H1 (cell line): ENCODE data around the gene PSMD3. TPM values are rescaled to one million over a fixed set of nuclear protein-coding genes. Genes with fewer than 3 reads are reported as not detected.

Experiments used
- CHD7 ChIP-seq: fragments of 300-600 bp; sonication (generic); IDR thresholded peaks from 2 replicates; pipeline ENCODE4 v1.7.1; 2012; ENCODE audit warnings: low read length, moderate library complexity, mild to moderate bottlenecking, inconsistent platforms; ENCODE audit not compliant: insufficient replicate concordance
- CTCF ChIP-seq, 3 experiments: IDR thresholded peaks; 1 replicate in 2 of 3; 2 replicates in 1 of 3; pipeline versions ENCODE4 v1.5.1 to v1.6.1; 2011; ENCODE audit warnings: low read length in 3 of 3, mild to moderate bottlenecking in 3 of 3, inconsistent platforms in 2 of 3, low read depth in 1 of 3, moderate library complexity in 1 of 3; ENCODE audit not compliant: insufficient read depth in 1 of 3; ENCODE audit errors: control extremely low read depth in 1 of 3
- E2F6 ChIP-seq: IDR thresholded peaks from 2 replicates; pipeline ENCODE4 v1.6.1; 2012; ENCODE audit warnings: inconsistent platforms
- EZH2 ChIP-seq: fragments of 200-600 bp; sonication (generic); IDR thresholded peaks from 2 replicates; pipeline ENCODE4 v1.7.1; 2012; ENCODE audit warnings: low read depth, mild to moderate bottlenecking, moderate library complexity, low read length, inconsistent platforms; ENCODE audit not compliant: severe bottlenecking
- SAP30 ChIP-seq: fragments of 300-600 bp; sonication (generic); IDR thresholded peaks from 2 replicates; pipeline ENCODE4 v1.7.1; 2012; ENCODE audit warnings: low read length, moderate library complexity, mild to moderate bottlenecking, inconsistent platforms; ENCODE audit not compliant: insufficient read depth, insufficient replicate concordance
- SP4 ChIP-seq: IDR thresholded peaks from 2 replicates; pipeline ENCODE4 v1.6.1; 2012; ENCODE audit warnings: low read length, inconsistent platforms
- USF2 ChIP-seq: IDR thresholded peaks from 2 replicates; pipeline ENCODE4 v1.6.1; 2011; ENCODE audit warnings: low read length, improper control_type of control experiment
- polyA plus RNA-seq, 7 experiments: library from polyadenylated mRNA; depleted of rRNA in 3 of 7; stranded (reverse) in 5 of 7; unstranded in 2 of 7; fragments of >200 nt in 5 of 7; fragments of 200-250 nt in 2 of 7; gene quantifications; 1 replicate in 5 of 7; 2 replicates in 1 of 7; 4 replicates in 1 of 7; pipeline versions ENCODE4 v1.2.1 to v1.2.3, GENCODE V29; 2011 to 2013; ENCODE audit warnings: missing spikeins in 2 of 7, mixed read lengths in 2 of 7
- total RNA-seq: library from RNA; stranded (reverse); fragmentation: NEBNext Ultra II Directional; extraction: Animal tissue kit (Norgen Biotek cat#: 25700); gene quantifications from 2 replicates; pipeline ENCODE4 v1.2.1, GENCODE V29; 2021

The PSMD3 gene
- total and polyA plus RNA-seq, 2 of the 8 experiments (the other 6 are each of a cell fraction or from before 2014, with no cell fraction given): 151 to 198 TPM

- TF ChIP-seq CHD7 (no peak), SAP30 (no peak), E2F6 (no peak), EZH2 (no peak), USF2 (no peak), CTCF (IDR thresholded peaks at IDR 0.05; ENCODE audit: control extremely low read depth in 1 of 3, insufficient read depth in 1 of 3, low read depth in 1 of 3, low read length in 3 of 3) (no peak), SP4 (no peak)
These were observed 45.0 kb downstream of the PSMD3 start (continued) for GRCh38 chr17:40025559-40025958.
